ENCODE measurements around the gene HPSE2.

DNA sequence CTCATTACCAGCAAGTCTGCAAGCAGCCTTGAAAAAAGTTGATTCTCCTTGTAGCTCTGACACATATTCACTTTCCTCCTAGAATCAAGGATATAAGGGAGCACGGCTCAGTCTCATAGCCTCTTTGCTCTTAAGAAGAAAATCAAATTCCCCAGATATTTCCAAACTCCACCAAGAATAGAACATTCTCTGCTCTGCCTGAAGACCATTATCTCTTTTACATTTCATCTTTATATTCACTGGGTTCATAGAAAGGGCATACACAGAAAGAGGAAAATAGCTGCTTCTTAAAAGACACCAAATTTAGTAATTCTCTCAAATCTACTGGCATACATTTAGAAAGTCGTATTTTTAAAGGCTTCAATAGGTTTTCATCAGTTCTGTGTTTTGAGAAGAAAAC, 92.0 kb downstream of the HPSE2 start:
- TF ChIP-seq EZH2 (IDR thresholded peaks at IDR 0.05; ENCODE audit: low read depth) (no peak), CTCF (conservative IDR thresholded peaks at IDR 0.05) (no peak)

Data from PC-9 (cell line).